Glutamatergic neuron (in vitro differentiated cells): Measurements from ENCODE around the gene WDR33. TPM values are rescaled to one million over a fixed set of nuclear protein-coding genes. Genes with fewer than 3 reads are reported as not detected.

Experiments
- DNase-seq: peaks from one replicate; pipeline ENCODE4 v3.0.0; 2022
- H3K27ac Mint-ChIP-seq: one replicate; pipeline ENCODE4 v1.8.0; 2020; ENCODE audit warnings: mild to moderate bottlenecking, mixed read lengths, inconsistent platforms; ENCODE audit not compliant: unreplicated experiment
- H3K27me3 Mint-ChIP-seq: one replicate; pipeline ENCODE4 v1.8.0; 2020; ENCODE audit warnings: mild to moderate bottlenecking, moderate library complexity, mixed read lengths, inconsistent platforms; ENCODE audit not compliant: unreplicated experiment
- H3K36me3 Mint-ChIP-seq: one replicate; pipeline ENCODE4 v1.8.0; 2020; ENCODE audit warnings: mild to moderate bottlenecking, mixed read lengths, inconsistent platforms; ENCODE audit not compliant: unreplicated experiment
- H3K4me1 Mint-ChIP-seq: one replicate; pipeline ENCODE4 v1.8.0; 2020; ENCODE audit warnings: mild to moderate bottlenecking, low read depth, mixed read lengths, inconsistent platforms; ENCODE audit not compliant: unreplicated experiment
- H3K4me3 Mint-ChIP-seq: one replicate; pipeline ENCODE4 v1.8.0; 2020; ENCODE audit warnings: mild to moderate bottlenecking, mixed read lengths, inconsistent platforms; ENCODE audit not compliant: unreplicated experiment
- H3K9me3 Mint-ChIP-seq: one replicate; pipeline ENCODE4 v1.8.0; 2020; ENCODE audit warnings: mild to moderate bottlenecking, moderate library complexity, mixed read lengths, inconsistent platforms; ENCODE audit not compliant: unreplicated experiment
- total RNA-seq: library from RNA; stranded (reverse); fragmentation: NEBNext Ultra II Directional; extraction: Animal tissue kit (Norgen Biotek cat#: 25700); gene quantifications from one replicate; pipeline ENCODE4 v1.2.1, GENCODE V29; 2021; ENCODE audit not compliant: unreplicated experiment
- TF ChIP-seq, protein P1 (sequence below): fragments of 200-600 bp; sonication (generic); IDR thresholded peaks from one replicate; pipeline ENCODE4 v1.5.0; 2021; ENCODE audit not compliant: partially characterized antibody, unreplicated experiment

WDR33 gene
- total RNA-seq, 1 donor from 2014 or later: 54.5 TPM

- no peaks in the 10 kb centered on the region for H3K27me3 Mint-ChIP-seq
- H3K9me3 Mint-ChIP-seq: peaks cover 2% of the 10 kb centered on the region
- no peaks in the 10 kb centered on the region for H3K36me3 Mint-ChIP-seq
- H3K4me3 Mint-ChIP-seq: no peak overlapping the region
- H3K27ac Mint-ChIP-seq: no peak overlapping the region
- TF ChIP-seq, protein P1, sequence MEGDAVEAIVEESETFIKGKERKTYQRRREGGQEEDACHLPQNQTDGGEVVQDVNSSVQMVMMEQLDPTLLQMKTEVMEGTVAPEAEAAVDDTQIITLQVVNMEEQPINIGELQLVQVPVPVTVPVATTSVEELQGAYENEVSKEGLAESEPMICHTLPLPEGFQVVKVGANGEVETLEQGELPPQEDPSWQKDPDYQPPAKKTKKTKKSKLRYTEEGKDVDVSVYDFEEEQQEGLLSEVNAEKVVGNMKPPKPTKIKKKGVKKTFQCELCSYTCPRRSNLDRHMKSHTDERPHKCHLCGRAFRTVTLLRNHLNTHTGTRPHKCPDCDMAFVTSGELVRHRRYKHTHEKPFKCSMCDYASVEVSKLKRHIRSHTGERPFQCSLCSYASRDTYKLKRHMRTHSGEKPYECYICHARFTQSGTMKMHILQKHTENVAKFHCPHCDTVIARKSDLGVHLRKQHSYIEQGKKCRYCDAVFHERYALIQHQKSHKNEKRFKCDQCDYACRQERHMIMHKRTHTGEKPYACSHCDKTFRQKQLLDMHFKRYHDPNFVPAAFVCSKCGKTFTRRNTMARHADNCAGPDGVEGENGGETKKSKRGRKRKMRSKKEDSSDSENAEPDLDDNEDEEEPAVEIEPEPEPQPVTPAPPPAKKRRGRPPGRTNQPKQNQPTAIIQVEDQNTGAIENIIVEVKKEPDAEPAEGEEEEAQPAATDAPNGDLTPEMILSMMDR: no peak
- DNase-seq: no peak
- H3K4me1 Mint-ChIP-seq: peaks cover 7% of the 10 kb centered on the region
Observed at GRCh38 chr2:127712999-127713398, 98.0 kb downstream of the WDR33 start.

DNA sequence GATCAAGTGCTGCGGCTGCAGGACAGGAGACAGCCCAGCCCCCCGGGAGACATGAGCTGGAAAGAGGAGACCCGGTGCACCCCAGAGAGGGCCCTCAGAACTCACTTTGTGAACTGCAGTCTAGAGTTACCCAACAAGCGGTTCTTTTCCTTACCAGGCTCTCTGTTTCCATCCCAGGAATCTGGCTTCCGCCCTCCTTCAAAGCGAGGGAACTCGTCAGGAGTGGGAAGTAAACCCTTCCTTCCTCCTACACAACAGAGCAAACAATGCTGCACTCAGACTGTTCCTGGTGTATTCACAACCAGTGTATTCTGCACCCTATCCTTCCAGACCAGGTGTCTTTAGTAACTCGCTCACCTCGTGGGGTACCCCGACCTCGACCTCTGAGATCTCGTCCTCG lies 101.6 kb downstream of the WDR33 start:
- TF ChIP-seq, protein P1: no peak
- no peak for DNase-seq
- Mint-ChIP-seq H3K4me3 (no peak overlapping the region), H3K4me1 (no peaks in the 10 kb centered on the region), H3K36me3 (no peaks in the 10 kb centered on the region), H3K27ac (no peak overlapping the region), H3K9me3 (peaks cover 2% of the 10 kb centered on the region), H3K27me3 (no peaks in the 10 kb centered on the region)

GRCh38 chr2:127707890-127708648 lies 102.9 kb downstream of the WDR33 start:
- TF ChIP-seq, protein P1: no peak
- no peak for DNase-seq
- H3K36me3 Mint-ChIP-seq: no peaks in the 10 kb centered on the region
- H3K4me3 Mint-ChIP-seq: no peak overlapping the region
- H3K9me3 Mint-ChIP-seq: peaks cover 2% of the 10 kb centered on the region
- no peak overlapping the region for H3K27ac Mint-ChIP-seq
- no peaks in the 10 kb centered on the region for H3K27me3 Mint-ChIP-seq
- H3K4me1 Mint-ChIP-seq: peaks cover 3% of the 10 kb centered on the region

- Mint-ChIP-seq H3K36me3 (no peaks in the 10 kb centered on the region), H3K27me3 (no peaks in the 10 kb centered on the region), H3K4me3 (no peak overlapping the region), H3K27ac (no peak overlapping the region), H3K9me3 (peaks cover 5% of the 10 kb centered on the region), H3K4me1 (peaks cover 12% of the 10 kb centered on the region)
- DNase-seq: no peak
- TF ChIP-seq, protein P1: no peak
Observed at GRCh38 chr2:127706215-127706990, 104.6 kb downstream of the WDR33 start.

DNA sequence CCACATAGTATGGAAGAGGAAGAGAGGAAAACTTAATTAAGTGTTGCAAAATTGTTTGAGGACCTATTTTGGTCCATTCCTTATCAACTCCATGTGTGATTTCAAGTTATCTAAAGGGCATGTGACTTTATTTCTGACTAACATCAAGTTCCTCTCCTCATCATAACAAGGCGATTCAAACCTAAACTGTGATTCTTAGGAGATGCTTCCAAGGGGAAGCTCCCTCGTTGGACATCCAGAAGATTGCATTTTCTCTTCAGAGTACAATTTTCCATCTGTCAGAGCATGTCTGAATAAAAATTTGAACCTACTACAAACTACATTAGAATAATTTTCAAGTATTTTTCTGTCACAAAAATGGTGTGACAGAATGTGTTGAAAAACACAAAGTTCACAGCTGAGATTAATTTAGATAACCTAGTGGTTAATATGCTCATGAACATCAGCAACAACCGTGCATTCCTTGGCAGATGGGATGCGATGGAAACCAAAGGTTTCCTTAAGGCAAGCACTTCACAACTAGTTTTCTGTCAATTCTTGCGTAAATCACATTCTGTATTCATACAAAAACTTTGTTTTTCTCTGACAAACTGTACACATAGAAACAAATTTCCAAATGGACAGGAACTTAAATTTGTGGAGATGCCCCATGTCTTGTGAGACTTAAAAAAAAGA lies 105.4 kb downstream of the WDR33 start:
- H3K27me3 Mint-ChIP-seq: peaks cover 1% of the 10 kb centered on the region
- TF ChIP-seq, protein P1: no peak
- H3K4me1 Mint-ChIP-seq: peaks cover 14% of the 10 kb centered on the region
- H3K36me3 Mint-ChIP-seq: no peaks in the 10 kb centered on the region
- H3K27ac Mint-ChIP-seq: no peak overlapping the region
- no peak overlapping the region for H3K4me3 Mint-ChIP-seq
- peaks cover 12% of the 10 kb centered on the region for H3K9me3 Mint-ChIP-seq
- DNase-seq: no peak
